RKO (cell line): ENCODE measurements around the gene MFAP4.

Source experiments
- DNase-seq: peaks from one replicate; pipeline ENCODE4 v3.0.0-alpha.2; 2016; ENCODE audit warnings: low spot score

Gene MFAP4

GRCh38 chr17:19386974-19387920 lies at the start of gene MFAP4:
Gene MFAP4, minus strand, starts transcription at chr17:19387190. Its CDS starts 35 bp downstream, at chr17:19387155.
- no peak for DNase-seq

GRCh38 chr17:19433727-19434340 lies 46.8 kb upstream of the MFAP4 start:
- DNase-seq = no peak

GRCh38 chr17:19433255-19433654 lies 46.3 kb upstream of the MFAP4 start:
- no peak for DNase-seq

- no peak for DNase-seq
Measured at GRCh38 chr17:19431691-19432090, 44.7 kb upstream of the MFAP4 start.

- DNase-seq = no peak
Measured at GRCh38 chr17:19426631-19427030, 39.6 kb upstream of the MFAP4 start.

GRCh38 chr17:19424934-19425868 lies 38.2 kb upstream of the MFAP4 start:
- DNase-seq = no peak

GRCh38 chr17:19421926-19422325 lies 34.9 kb upstream of the MFAP4 start:
- no peak for DNase-seq

GRCh38 chr17:19421219-19421618 lies 34.2 kb upstream of the MFAP4 start:
- no peak for DNase-seq

- DNase-seq = peak; percentile 18
Measured at GRCh38 chr17:19418251-19418992, 31.4 kb upstream of the MFAP4 start.

GRCh38 chr17:19417611-19418010 lies 30.6 kb upstream of the MFAP4 start:
- DNase-seq = no peak

GRCh38 chr17:19415806-19416775 lies 29.1 kb upstream of the MFAP4 start:
- DNase-seq = no peak

GRCh38 chr17:19415311-19415710 lies 28.3 kb upstream of the MFAP4 start:
- DNase-seq = no peak

- no peak for DNase-seq
Measured at GRCh38 chr17:19414396-19415280, 27.6 kb upstream of the MFAP4 start.

- no peak for DNase-seq
Measured at GRCh38 chr17:19413761-19414160, 26.8 kb upstream of the MFAP4 start.

- DNase-seq = no peak
Measured at GRCh38 chr17:19412984-19413383, 26.0 kb upstream of the MFAP4 start.

GRCh38 chr17:19412510-19412909 lies 25.5 kb upstream of the MFAP4 start:
- DNase-seq = no peak

- no peak for DNase-seq
Measured at GRCh38 chr17:19411631-19412030, 24.6 kb upstream of the MFAP4 start.

- no peak for DNase-seq
Measured at GRCh38 chr17:19410875-19411620, 24.1 kb upstream of the MFAP4 start, which contains the start of gene RNF112. Gene RNF112, plus strand, starts transcription at chr17:19411232. Its CDS starts 177 bp downstream, at chr17:19411409.
